ENCODE results near the gene PAPSS2.
"Not testable (repeated sequence)": the region's sequence is repeated elsewhere in the genome, so short reads cannot be mapped to it uniquely, and the experiment has no call there.

PAPSS2 gene

GRCh38 chr10:87742992-87743610, 83.4 kb downstream of the PAPSS2 start:
- not testable (repeated sequence) for H3K36me3 ChIP-seq (ENCODE audit: control insufficient read depth, insufficient read depth, low read length)

GRCh38 chr10:87744606-87745005, 84.9 kb downstream of the PAPSS2 start:
- no peak overlapping the region for H3K4me3 ChIP-seq (ENCODE audit: low read depth, low read length)
- peaks cover 4% of the 10 kb centered on the region for H3K4me1 ChIP-seq (ENCODE audit: control insufficient read depth, insufficient read depth, low read length)
- H3K9me3 ChIP-seq (ENCODE audit: control insufficient read depth, insufficient read depth, low read length): no peaks in the 10 kb centered on the region
- H3K36me3 ChIP-seq (ENCODE audit: control insufficient read depth, insufficient read depth, low read length): no peaks in the 10 kb centered on the region
- H3K27me3 ChIP-seq (ENCODE audit: control insufficient read depth, insufficient read depth, low read length): no peaks in the 10 kb centered on the region
- no peak overlapping the region for H3K9ac ChIP-seq (ENCODE audit: low read depth, low read length)

More at GRCh38 chr10:87742992-87743610, 83.4 kb downstream of the PAPSS2 start:
- not testable (repeated sequence) for H3K9ac ChIP-seq (ENCODE audit: low read depth, low read length); H3K4me1 ChIP-seq (ENCODE audit: control insufficient read depth, insufficient read depth, low read length); H3K4me3 ChIP-seq (ENCODE audit: low read depth, low read length); H3K9me3 ChIP-seq (ENCODE audit: control insufficient read depth, insufficient read depth, low read length); H3K27me3 ChIP-seq (ENCODE audit: control insufficient read depth, insufficient read depth, low read length)

DNA sequence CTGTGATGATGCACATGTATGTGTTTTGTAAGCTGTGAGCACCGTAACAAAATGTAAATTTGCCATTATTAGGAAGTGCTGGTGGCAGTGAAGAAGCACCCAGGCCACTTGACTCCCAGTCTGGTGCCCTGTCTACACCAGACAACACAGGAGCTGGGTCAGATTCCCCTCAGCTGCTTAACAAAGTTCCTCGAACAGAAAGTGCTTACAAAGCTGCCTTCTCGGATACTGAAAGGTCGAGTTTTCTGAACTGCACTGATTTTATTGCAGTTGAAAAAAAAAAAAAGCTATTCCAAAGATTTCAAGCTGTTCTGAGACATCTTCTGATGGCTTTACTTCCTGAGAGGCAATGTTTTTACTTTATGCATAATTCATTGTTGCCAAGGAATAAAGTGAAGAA, 87.2 kb downstream of the PAPSS2 start:
- Histone ChIP-seq H3K36me3 (ENCODE audit: control insufficient read depth, insufficient read depth, low read length) (no peaks in the 10 kb centered on the region), H3K4me3 (ENCODE audit: low read depth, low read length) (no peak overlapping the region), H3K9me3 (ENCODE audit: control insufficient read depth, insufficient read depth, low read length) (no peaks in the 10 kb centered on the region), H3K9ac (ENCODE audit: low read depth, low read length) (no peak overlapping the region), H3K4me1 (ENCODE audit: control insufficient read depth, insufficient read depth, low read length) (peaks cover 4% of the 10 kb centered on the region), H3K27me3 (ENCODE audit: control insufficient read depth, insufficient read depth, low read length) (no peaks in the 10 kb centered on the region)

GRCh38 chr10:87748244-87748643, 88.6 kb downstream of the PAPSS2 start:
- H3K9ac ChIP-seq (ENCODE audit: low read depth, low read length); H3K4me1 ChIP-seq (ENCODE audit: control insufficient read depth, insufficient read depth, low read length); H3K27me3 ChIP-seq (ENCODE audit: control insufficient read depth, insufficient read depth, low read length); H3K36me3 ChIP-seq (ENCODE audit: control insufficient read depth, insufficient read depth, low read length); H3K4me3 ChIP-seq (ENCODE audit: low read depth, low read length); H3K9me3 ChIP-seq (ENCODE audit: control insufficient read depth, insufficient read depth, low read length): not testable (repeated sequence)

GRCh38 chr10:87750001-87750671, 90.5 kb downstream of the PAPSS2 start:
- no peaks in the 10 kb centered on the region for H3K27me3 ChIP-seq (ENCODE audit: control insufficient read depth, insufficient read depth, low read length)
- no peak overlapping the region for H3K9ac ChIP-seq (ENCODE audit: low read depth, low read length)
- no peaks in the 10 kb centered on the region for H3K9me3 ChIP-seq (ENCODE audit: control insufficient read depth, insufficient read depth, low read length)
- H3K36me3 ChIP-seq (ENCODE audit: control insufficient read depth, insufficient read depth, low read length): no peaks in the 10 kb centered on the region
- peaks cover 4% of the 10 kb centered on the region for H3K4me1 ChIP-seq (ENCODE audit: control insufficient read depth, insufficient read depth, low read length)
- H3K4me3 ChIP-seq (ENCODE audit: low read depth, low read length): no peak overlapping the region

DNA sequence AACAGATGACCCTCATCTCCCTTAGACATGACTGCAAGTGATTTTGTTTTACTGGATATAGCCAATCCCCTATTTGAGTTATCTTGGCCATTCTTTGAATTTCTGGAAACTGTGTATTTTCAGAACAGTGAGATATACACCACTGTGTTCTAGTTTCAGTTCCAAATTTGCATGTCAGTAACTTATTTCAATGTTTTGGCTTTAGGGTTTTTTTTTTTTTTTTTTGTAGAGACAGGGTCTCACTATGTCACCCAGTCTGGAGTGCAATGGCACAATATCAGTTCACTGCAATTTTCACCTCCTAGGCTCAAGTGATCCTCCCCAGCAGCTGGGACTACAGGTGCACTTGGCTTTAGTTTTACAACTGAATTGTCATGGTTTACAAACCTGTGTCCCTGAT, 91.1 kb downstream of the PAPSS2 start:
- Histone ChIP-seq H3K9me3 (ENCODE audit: control insufficient read depth, insufficient read depth, low read length) (no peaks in the 10 kb centered on the region), H3K4me1 (ENCODE audit: control insufficient read depth, insufficient read depth, low read length) (peaks cover 4% of the 10 kb centered on the region), H3K36me3 (ENCODE audit: control insufficient read depth, insufficient read depth, low read length) (no peaks in the 10 kb centered on the region), H3K9ac (ENCODE audit: low read depth, low read length) (no peak overlapping the region), H3K4me3 (ENCODE audit: low read depth, low read length) (no peak overlapping the region), H3K27me3 (ENCODE audit: control insufficient read depth, insufficient read depth, low read length) (no peaks in the 10 kb centered on the region)

DNA sequence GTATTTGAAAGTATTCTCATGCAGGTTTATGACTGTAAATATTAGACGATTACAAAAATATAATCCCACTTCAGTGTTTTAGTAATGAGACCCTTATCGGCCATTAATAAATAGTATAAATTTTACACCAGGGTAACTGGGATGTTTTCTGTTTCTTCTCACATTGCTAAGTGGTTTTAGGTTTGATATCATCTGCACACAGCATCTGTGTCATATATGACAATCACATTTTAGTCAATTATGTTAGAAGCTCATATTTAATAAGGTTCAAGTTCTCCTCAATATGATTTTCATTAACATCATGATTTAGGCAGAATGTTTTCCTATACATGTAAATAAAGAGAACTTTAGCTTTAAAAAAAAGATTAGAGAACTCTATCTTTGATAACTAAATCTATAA, 91.6 kb downstream of the PAPSS2 start:
- Histone ChIP-seq H3K9ac (ENCODE audit: low read depth, low read length) (no peak overlapping the region), H3K4me3 (ENCODE audit: low read depth, low read length) (no peak overlapping the region), H3K27me3 (ENCODE audit: control insufficient read depth, insufficient read depth, low read length) (no peaks in the 10 kb centered on the region)

DNA sequence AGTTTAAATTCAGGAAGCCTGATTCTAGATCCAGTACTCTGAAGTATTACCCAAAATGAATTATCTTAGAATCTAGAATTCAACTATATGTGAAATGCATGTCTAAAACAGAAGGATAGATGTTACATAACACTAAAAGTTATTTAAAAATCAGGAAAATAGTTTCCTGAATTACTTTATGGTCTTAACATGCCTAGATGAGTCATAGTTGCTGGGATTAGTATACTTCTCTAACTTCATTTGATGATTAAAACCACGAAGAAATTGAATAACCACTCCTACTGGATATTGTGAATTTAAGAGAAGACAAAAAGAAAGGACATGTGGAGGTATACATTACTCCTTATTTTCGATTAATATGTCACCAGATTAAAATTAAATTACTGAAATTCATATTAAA, 92.9 kb downstream of the PAPSS2 start:
- Histone ChIP-seq H3K4me1 (ENCODE audit: control insufficient read depth, insufficient read depth, low read length) (peaks cover 4% of the 10 kb centered on the region), H3K9me3 (ENCODE audit: control insufficient read depth, insufficient read depth, low read length) (no peaks in the 10 kb centered on the region), H3K36me3 (ENCODE audit: control insufficient read depth, insufficient read depth, low read length) (no peaks in the 10 kb centered on the region), H3K4me3 (ENCODE audit: low read depth, low read length) (no peak overlapping the region), H3K9ac (ENCODE audit: low read depth, low read length) (no peak overlapping the region), H3K27me3 (ENCODE audit: control insufficient read depth, insufficient read depth, low read length) (no peaks in the 10 kb centered on the region)

More for the DNA sequence above, 91.6 kb downstream of the PAPSS2 start:
- Histone ChIP-seq H3K9me3 (ENCODE audit: control insufficient read depth, insufficient read depth, low read length) (no peaks in the 10 kb centered on the region), H3K4me1 (ENCODE audit: control insufficient read depth, insufficient read depth, low read length) (peaks cover 4% of the 10 kb centered on the region), H3K36me3 (ENCODE audit: control insufficient read depth, insufficient read depth, low read length) (no peaks in the 10 kb centered on the region)

GRCh38 chr10:87753995-87754866, 94.6 kb downstream of the PAPSS2 start:
- no peak overlapping the region for H3K9ac ChIP-seq (ENCODE audit: low read depth, low read length)
- peaks cover 4% of the 10 kb centered on the region for H3K4me1 ChIP-seq (ENCODE audit: control insufficient read depth, insufficient read depth, low read length)
- no peaks in the 10 kb centered on the region for H3K36me3 ChIP-seq (ENCODE audit: control insufficient read depth, insufficient read depth, low read length)
- no peaks in the 10 kb centered on the region for H3K27me3 ChIP-seq (ENCODE audit: control insufficient read depth, insufficient read depth, low read length)
- H3K4me3 ChIP-seq (ENCODE audit: low read depth, low read length): no peak overlapping the region
- H3K9me3 ChIP-seq (ENCODE audit: control insufficient read depth, insufficient read depth, low read length): no peaks in the 10 kb centered on the region

DNA sequence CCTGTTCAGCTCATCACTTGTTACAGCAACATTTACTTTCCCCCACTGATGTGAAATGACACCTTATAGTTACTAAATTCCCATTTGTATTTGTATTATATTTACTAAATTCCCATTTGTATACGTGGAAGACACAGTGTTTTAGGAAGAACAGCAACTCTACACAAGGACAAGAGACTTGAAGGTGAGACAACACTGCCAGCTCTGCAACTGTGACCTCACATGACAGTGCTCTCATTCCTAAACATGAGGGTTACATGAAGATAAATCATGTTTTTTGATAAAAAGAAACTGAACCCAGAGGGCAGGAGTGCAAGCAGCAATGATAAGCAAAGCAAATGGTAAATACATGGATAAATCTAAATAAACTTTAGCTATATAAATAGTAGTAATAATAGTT, 98.0 kb downstream of the PAPSS2 start:
- no peaks in the 10 kb centered on the region for H3K9me3 ChIP-seq (ENCODE audit: control insufficient read depth, insufficient read depth, low read length)
- H3K27me3 ChIP-seq (ENCODE audit: control insufficient read depth, insufficient read depth, low read length): no peaks in the 10 kb centered on the region
- no peak overlapping the region for H3K4me3 ChIP-seq (ENCODE audit: low read depth, low read length)
- H3K4me1 ChIP-seq (ENCODE audit: control insufficient read depth, insufficient read depth, low read length): no peaks in the 10 kb centered on the region
- H3K36me3 ChIP-seq (ENCODE audit: control insufficient read depth, insufficient read depth, low read length): no peaks in the 10 kb centered on the region
- H3K9ac ChIP-seq (ENCODE audit: low read depth, low read length): no peak overlapping the region

DNA sequence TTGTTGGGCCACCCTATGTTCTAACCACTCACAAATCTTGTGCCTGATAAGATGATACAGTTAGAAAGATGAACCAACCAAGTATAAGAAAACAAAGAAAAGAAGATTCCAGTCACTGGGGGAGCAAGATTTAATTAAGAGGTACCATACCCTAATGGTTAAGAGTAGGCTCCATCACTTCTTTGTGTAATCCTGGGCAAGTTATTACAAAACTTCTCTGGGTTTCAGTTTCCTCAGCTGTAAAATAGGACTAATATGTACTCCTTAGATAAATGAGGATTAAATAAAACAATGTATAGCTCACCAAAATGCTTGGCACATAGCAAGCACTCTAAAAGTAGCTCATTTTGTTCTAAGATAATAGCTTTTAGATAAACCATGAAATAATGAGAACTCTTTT, 99.9 kb downstream of the PAPSS2 start:
- H3K27me3 ChIP-seq (ENCODE audit: control insufficient read depth, insufficient read depth, low read length): no peaks in the 10 kb centered on the region
- no peak overlapping the region for H3K4me3 ChIP-seq (ENCODE audit: low read depth, low read length)
- H3K4me1 ChIP-seq (ENCODE audit: control insufficient read depth, insufficient read depth, low read length): no peaks in the 10 kb centered on the region
- no peaks in the 10 kb centered on the region for H3K36me3 ChIP-seq (ENCODE audit: control insufficient read depth, insufficient read depth, low read length)
- no peaks in the 10 kb centered on the region for H3K9me3 ChIP-seq (ENCODE audit: control insufficient read depth, insufficient read depth, low read length)
- no peak overlapping the region for H3K9ac ChIP-seq (ENCODE audit: low read depth, low read length)
